ENCODE data around the gene RMRP. TPM values are rescaled to one million over a fixed set of nuclear protein-coding genes. Genes with fewer than 3 reads are reported as not detected.
A peak's percentile ranks its signal among the peaks of the same experiment; 100 is the strongest.

RMRP gene
- total and polyA plus RNA-seq, 2 of the 4 experiments (the other 2 are of a cell fraction): 39.7 to 13,690 TPM

DNA sequence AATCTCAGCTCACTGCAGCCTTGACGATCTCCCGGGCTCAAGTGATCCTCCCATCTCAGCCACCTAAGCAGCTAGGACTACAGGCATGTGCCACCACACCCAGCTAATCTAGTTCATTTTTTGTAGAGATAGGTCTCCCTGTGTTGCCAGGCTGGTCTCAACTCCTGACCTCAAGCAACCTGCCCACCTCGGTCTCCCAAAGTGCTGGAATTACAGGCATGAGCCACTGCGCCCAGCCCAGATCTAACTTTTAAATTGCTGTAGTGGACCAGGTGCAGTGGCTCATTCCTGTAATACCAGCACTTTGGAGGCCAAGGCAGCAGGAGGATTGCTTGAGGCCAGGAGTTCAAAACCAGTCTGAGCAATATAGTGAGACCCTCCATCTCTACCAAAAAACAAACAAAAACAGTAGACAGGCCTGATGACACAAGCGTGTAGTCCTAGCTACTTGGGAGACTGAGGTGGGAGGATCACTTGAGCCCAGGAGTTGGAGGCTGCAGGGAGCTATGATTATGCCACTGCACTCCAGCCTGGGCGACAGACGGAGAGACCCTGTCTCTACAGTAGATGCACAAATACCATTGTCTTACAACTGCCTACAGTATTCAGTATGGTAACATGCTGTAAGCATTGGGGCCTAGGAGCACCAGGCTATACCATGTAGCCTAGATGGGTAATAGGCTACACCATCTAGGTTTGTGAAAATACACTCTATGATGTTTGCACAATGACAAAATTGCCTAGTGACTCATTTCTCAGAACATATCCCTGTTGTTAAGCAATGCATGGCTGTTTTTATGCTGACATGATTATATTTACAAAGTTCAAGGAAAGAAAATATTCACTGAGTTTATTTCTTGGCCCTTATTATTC is 5.6 kb downstream of the RMRP start:
- H3K36me3 ChIP-seq (ENCODE audit: control insufficient read depth, insufficient read depth, low read length): no peaks in the 10 kb centered on the region
- no peak overlapping the region for H2BK15ac ChIP-seq (ENCODE audit: low read depth, low read length)
- H4K5ac ChIP-seq (ENCODE audit: low read depth, low read length): no peak overlapping the region
- H2BK20ac ChIP-seq (ENCODE audit: low read depth, low read length): no peak overlapping the region
- H2AFZ ChIP-seq (replicated peaks; ENCODE audit: low read length, poor library complexity): no peak overlapping the region
- H4K20me1 ChIP-seq (ENCODE audit: insufficient read depth, low read length): no peaks in the 10 kb centered on the region
- no peak overlapping the region for H4K8ac ChIP-seq (ENCODE audit: low read depth in 2 of 2, low read length in 2 of 2)
- H3K56ac ChIP-seq (ENCODE audit: extremely low read depth, insufficient read depth, low read length): no peak overlapping the region
- in situ Hi-C loops (cut with MboI; ENCODE audit: low sequenced_read_pairs) (loop anchor here (10.0 kb wide), 1 partner anchor 147 kb away; no protein-coding TSS in a partner anchor), intact Hi-C loops (cut with micrococcal nuclease) (loop anchor here (10.0 kb wide), 2 partner anchors 163 to 167 kb away; partner anchors contain the start of genes HINT2 and SPAG8), dilution Hi-C loops (cut with HindIII; ENCODE audit: low sequenced_read_pairs, unreplicated experiment) (no loop called here)
- DNase-seq (peak; percentile 72), ATAC-seq (ENCODE audit: low read depth) (peak; percentile 68)
- H2BK5ac ChIP-seq (ENCODE audit: low read depth, low read length, poor library complexity, severe bottlenecking): no peak overlapping the region
- TF ChIP-seq FOS (IDR thresholded peaks at IDR 0.05; ENCODE audit: low read depth, low read length) (peak; percentile 60; the same call in 1 of the 2 replicates), CTCF (conservative IDR thresholded peaks at IDR 0.05; ENCODE audit: low read depth, low read length) (no peak), MAFK (IDR thresholded peaks at IDR 0.05; ENCODE audit: low read depth, low read length) (peak; percentile 96), CEBPB (IDR thresholded peaks at IDR 0.05; ENCODE audit: low read depth, low read length) (peak; percentile 96)
- no peak overlapping the region for H2AK5ac ChIP-seq (ENCODE audit: low read depth, low read length)
- H3K4me2 ChIP-seq (ENCODE audit: low read depth, low read length): no peak overlapping the region
- no peak overlapping the region for H3K4ac ChIP-seq (ENCODE audit: low read depth, low read length)
- no peak overlapping the region for H3K18ac ChIP-seq (ENCODE audit: low read depth, low read length)
- no peak overlapping the region for H3K9ac ChIP-seq (ENCODE audit: low read depth, low read length)
- no peak overlapping the region for H2AK9ac ChIP-seq (replicated peaks; ENCODE audit: low read depth, low read length, poor library complexity)
- no CpG with 5 or more reads among the region's 7 CpGs for WGBS, 2 experiments (ENCODE audit: extremely low coverage in 2 of 2, insufficient read length in 1 of 2)
- no peaks in the 10 kb centered on the region for H3K27me3 ChIP-seq (ENCODE audit: control insufficient read depth, insufficient read depth, low read length)
- H4K91ac ChIP-seq (ENCODE audit: insufficient read depth, low read depth, low read length): no peak overlapping the region
- H3K9me3 ChIP-seq (ENCODE audit: control insufficient read depth, insufficient read depth, low read length): no peaks in the 10 kb centered on the region
- BruUV-seq (replicated peaks): no TSS peak
- no peaks in the 10 kb centered on the region for H3K79me1 ChIP-seq (ENCODE audit: low read depth in 1 of 2, low read length in 2 of 2)
- H2BK120ac ChIP-seq (ENCODE audit: low read depth, low read length): no peak overlapping the region
- H3K23ac ChIP-seq (ENCODE audit: low read depth, low read length): no peak overlapping the region
- POLR2A ChIA-PET (ENCODE audit: unreplicated experiment): no interaction called here
- peaks cover 4% of the 10 kb centered on the region; the same call in 1 of the 2 replicates for H3K9me1 ChIP-seq (ENCODE audit: insufficient read depth, low read length)
- H3K4me3 ChIP-seq (ENCODE audit: insufficient read depth, low read depth, low read length): no peak overlapping the region
- H3K4me1 ChIP-seq (ENCODE audit: control insufficient read depth, insufficient read depth, low read length): peaks cover 14% of the 10 kb centered on the region
- no peak overlapping the region for H3K27ac ChIP-seq (ENCODE audit: insufficient read depth, low read length)
- CTCF ChIA-PET: no interaction called here
- no peak overlapping the region for H3K14ac ChIP-seq (replicated peaks; ENCODE audit: low read depth, low read length)
